ENCODE data around the gene ARGLU1. TPM values are rescaled to one million over a fixed set of nuclear protein-coding genes. Genes with fewer than 3 reads are reported as not detected.

Gene ARGLU1
- total and polyA plus RNA-seq, 9 of the 15 experiments (the other 6 are each of a cell fraction or from before 2014, with no cell fraction given): 19.3 to 99.9 (median 49.3) TPM

DNA sequence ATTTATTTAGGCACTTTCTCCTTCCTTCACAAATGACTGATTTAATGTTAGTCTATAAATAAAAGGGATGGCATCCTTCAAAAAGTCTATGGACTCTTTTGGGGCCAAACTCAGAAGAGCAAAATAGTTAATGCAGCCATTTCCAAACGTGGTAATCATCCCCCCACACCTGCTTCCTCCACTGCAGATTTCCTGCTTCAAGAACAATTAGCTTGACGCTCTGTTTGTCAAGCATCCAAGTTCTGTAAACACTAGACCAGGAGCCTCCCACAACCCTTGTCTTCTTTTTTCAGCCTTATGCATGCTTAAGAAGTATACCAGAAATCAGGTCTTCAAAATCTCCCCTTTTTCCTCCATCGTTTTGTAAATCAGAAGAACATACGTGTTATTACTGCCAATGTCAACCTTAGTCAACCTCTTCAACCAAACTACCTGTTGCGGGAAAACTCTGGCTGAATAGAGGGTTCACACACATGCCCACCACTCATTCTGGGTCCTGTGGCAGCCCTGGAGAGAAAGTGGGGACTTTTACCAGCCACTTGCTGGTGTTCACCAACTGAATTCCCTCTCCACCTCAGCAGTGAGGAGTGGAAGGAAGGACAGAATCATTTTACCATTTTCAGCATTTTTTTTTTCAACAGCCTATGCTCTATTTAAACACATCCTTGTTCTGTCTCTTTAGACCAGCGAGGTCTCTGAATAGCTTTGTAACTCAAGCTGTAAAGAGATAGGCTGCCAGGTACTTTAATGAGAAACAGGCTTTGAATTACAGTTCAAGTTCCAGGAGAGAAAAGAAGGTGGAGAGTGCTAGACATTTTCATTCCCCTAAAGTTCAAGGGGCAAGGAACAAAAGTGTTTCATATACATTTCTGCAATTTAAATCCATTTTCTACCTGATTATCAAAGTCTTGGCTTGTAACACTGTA is 71.6 kb downstream of the ARGLU1 start:
- FAIRE-seq (no peak), ATAC-seq (no peak), DNase-seq (ENCODE audit: extremely low read depth in 1 of 4, low spot score in 3 of 4) (no peak)
- no peak overlapping the region for H3K27ac ChIP-seq (ENCODE audit: extremely low read depth, low read depth, low read length)
- no peak overlapping the region for H2AFZ ChIP-seq (ENCODE audit: low read depth, low read length)
- H3K27me3 ChIP-seq (ENCODE audit: control insufficient read depth in 2 of 2, insufficient read depth in 2 of 2, low read length in 2 of 2): peaks cover 0 to 10% of the 10 kb centered on the region in 2 experiments; a peak in 1 of 5 replicates
- no peak overlapping the region for H3K4me3 ChIP-seq
- no peak for TF ChIP-seq PTTG1 (tag; IDR thresholded peaks at IDR 0.05; ENCODE audit: low read depth)
- TF ChIP-seq, protein P1, sequence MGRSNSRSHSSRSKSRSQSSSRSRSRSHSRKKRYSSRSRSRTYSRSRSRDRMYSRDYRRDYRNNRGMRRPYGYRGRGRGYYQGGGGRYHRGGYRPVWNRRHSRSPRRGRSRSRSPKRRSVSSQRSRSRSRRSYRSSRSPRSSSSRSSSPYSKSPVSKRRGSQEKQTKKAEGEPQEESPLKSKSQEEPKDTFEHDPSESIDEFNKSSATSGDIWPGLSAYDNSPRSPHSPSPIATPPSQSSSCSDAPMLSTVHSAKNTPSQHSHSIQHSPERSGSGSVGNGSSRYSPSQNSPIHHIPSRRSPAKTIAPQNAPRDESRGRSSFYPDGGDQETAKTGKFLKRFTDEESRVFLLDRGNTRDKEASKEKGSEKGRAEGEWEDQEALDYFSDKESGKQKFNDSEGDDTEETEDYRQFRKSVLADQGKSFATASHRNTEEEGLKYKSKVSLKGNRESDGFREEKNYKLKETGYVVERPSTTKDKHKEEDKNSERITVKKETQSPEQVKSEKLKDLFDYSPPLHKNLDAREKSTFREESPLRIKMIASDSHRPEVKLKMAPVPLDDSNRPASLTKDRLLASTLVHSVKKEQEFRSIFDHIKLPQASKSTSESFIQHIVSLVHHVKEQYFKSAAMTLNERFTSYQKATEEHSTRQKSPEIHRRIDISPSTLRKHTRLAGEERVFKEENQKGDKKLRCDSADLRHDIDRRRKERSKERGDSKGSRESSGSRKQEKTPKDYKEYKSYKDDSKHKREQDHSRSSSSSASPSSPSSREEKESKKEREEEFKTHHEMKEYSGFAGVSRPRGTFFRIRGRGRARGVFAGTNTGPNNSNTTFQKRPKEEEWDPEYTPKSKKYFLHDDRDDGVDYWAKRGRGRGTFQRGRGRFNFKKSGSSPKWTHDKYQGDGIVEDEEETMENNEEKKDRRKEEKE (IDR thresholded peaks at IDR 0.05; ENCODE audit: borderline replicate concordance in 1 of 2, control insufficient read depth in 1 of 2, low read depth in 2 of 2, low read length in 1 of 2): no peak
- TF ChIP-seq HNRNPL (IDR thresholded peaks at IDR 0.05; ENCODE audit: low read depth, low read length): no peak
- TF ChIP-seq, protein P2, sequence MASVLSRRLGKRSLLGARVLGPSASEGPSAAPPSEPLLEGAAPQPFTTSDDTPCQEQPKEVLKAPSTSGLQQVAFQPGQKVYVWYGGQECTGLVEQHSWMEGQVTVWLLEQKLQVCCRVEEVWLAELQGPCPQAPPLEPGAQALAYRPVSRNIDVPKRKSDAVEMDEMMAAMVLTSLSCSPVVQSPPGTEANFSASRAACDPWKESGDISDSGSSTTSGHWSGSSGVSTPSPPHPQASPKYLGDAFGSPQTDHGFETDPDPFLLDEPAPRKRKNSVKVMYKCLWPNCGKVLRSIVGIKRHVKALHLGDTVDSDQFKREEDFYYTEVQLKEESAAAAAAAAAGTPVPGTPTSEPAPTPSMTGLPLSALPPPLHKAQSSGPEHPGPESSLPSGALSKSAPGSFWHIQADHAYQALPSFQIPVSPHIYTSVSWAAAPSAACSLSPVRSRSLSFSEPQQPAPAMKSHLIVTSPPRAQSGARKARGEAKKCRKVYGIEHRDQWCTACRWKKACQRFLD (CRISPR knock-in tag; IDR thresholded peaks at IDR 0.05): no peak
- TF ChIP-seq, protein P3, sequence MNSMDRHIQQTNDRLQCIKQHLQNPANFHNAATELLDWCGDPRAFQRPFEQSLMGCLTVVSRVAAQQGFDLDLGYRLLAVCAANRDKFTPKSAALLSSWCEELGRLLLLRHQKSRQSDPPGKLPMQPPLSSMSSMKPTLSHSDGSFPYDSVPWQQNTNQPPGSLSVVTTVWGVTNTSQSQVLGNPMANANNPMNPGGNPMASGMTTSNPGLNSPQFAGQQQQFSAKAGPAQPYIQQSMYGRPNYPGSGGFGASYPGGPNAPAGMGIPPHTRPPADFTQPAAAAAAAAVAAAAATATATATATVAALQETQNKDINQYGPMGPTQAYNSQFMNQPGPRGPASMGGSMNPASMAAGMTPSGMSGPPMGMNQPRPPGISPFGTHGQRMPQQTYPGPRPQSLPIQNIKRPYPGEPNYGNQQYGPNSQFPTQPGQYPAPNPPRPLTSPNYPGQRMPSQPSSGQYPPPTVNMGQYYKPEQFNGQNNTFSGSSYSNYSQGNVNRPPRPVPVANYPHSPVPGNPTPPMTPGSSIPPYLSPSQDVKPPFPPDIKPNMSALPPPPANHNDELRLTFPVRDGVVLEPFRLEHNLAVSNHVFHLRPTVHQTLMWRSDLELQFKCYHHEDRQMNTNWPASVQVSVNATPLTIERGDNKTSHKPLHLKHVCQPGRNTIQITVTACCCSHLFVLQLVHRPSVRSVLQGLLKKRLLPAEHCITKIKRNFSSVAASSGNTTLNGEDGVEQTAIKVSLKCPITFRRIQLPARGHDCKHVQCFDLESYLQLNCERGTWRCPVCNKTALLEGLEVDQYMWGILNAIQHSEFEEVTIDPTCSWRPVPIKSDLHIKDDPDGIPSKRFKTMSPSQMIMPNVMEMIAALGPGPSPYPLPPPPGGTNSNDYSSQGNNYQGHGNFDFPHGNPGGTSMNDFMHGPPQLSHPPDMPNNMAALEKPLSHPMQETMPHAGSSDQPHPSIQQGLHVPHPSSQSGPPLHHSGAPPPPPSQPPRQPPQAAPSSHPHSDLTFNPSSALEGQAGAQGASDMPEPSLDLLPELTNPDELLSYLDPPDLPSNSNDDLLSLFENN (IDR thresholded peaks at IDR 0.05; ENCODE audit: low read depth in 2 of 2, low read length in 2 of 2): no peak
- no peak overlapping the region for H3K4me2 ChIP-seq (ENCODE audit: insufficient read depth, low read length)
- POLR2A ChIA-PET: no interaction called here
- H3K9me1 ChIP-seq (ENCODE audit: control insufficient read depth, insufficient read depth, low read length): no peaks in the 10 kb centered on the region
- CTCF ChIA-PET (ENCODE audit: low intra/inter-chr PET ratio): no interaction called here
- no peaks in the 10 kb centered on the region for H3K79me2 ChIP-seq (ENCODE audit: control insufficient read depth, insufficient read depth, low read length)
- intact Hi-C loops (cut with micrococcal nuclease) (no loop called here), in situ Hi-C loops (cut with MboI) (no loop called here)
- H3K36me3 ChIP-seq (ENCODE audit: control insufficient read depth, insufficient read depth, low read length): no peaks in the 10 kb centered on the region
- no TSS peak for BruUV-seq (replicated peaks)
- H4K20me1 ChIP-seq (replicated peaks; ENCODE audit: control insufficient read depth, insufficient read depth, low read length): no peaks in the 10 kb centered on the region
- 0% methylated on average over 3 of the region's 6 CpGs for whole genome bisulfite sequencing (ENCODE audit: insufficient coverage, low coverage, missing lambda C conversion rate)
- H3K4me1 ChIP-seq (replicated peaks in 1 of 2; ENCODE audit: control insufficient read depth in 2 of 2, insufficient read depth in 2 of 2, low read length in 2 of 2): no peaks in the 10 kb centered on the region; a peak in 1 of 5 replicates
- H3K9me3 ChIP-seq (replicated peaks; ENCODE audit: control insufficient read depth, insufficient read depth, low read depth, low read length): no peaks in the 10 kb centered on the region
- no peak overlapping the region for H3K9ac ChIP-seq (ENCODE audit: insufficient read depth in 1 of 2, low read depth in 2 of 2, low read length in 2 of 2)
